Measurements from ENCODE around the gene GPR158.

The GPR158 gene

GRCh38 chr10:25536027-25536426 is 361.2 kb downstream of the GPR158 start:
- H3K14ac ChIP-seq (ENCODE audit: low read length), result no peak overlapping the region
- no peaks in the 10 kb centered on the region for H3K79me2 ChIP-seq (ENCODE audit: control insufficient read depth, insufficient read depth, low read length, poor library complexity)
- H3K79me1 ChIP-seq (ENCODE audit: low read length), result no peaks in the 10 kb centered on the region
- no peak overlapping the region for H3K4me3 ChIP-seq (ENCODE audit: low read depth, low read length)
- no peak overlapping the region for H2BK5ac ChIP-seq (ENCODE audit: low read depth, low read length, poor library complexity)
- no peak overlapping the region for H3K23ac ChIP-seq (ENCODE audit: low read length)
- no peak overlapping the region for H2BK12ac ChIP-seq (ENCODE audit: low read length)
- H3K9me3 ChIP-seq (ENCODE audit: insufficient read depth, low read depth, low read length), result no peaks in the 10 kb centered on the region
- H3K9ac ChIP-seq (ENCODE audit: low read length), result no peak overlapping the region
- no peak overlapping the region for H2BK120ac ChIP-seq (ENCODE audit: insufficient read depth, low read length, poor library complexity)
- no peak overlapping the region for H3K4ac ChIP-seq (ENCODE audit: low read depth, low read length)
- no peak overlapping the region for H3K18ac ChIP-seq (ENCODE audit: low read length)
- no peak overlapping the region for H4K12ac ChIP-seq (ENCODE audit: low read depth, low read length)
- no peak overlapping the region for H2AK5ac ChIP-seq (ENCODE audit: low read length)
- no peak overlapping the region for H3K4me2 ChIP-seq (ENCODE audit: low read length)
- no peaks in the 10 kb centered on the region for H3K36me3 ChIP-seq (ENCODE audit: control insufficient read depth in 1 of 2, insufficient read depth in 2 of 2, low read length in 2 of 2)
- H2AFZ ChIP-seq (ENCODE audit: insufficient read depth, low read length, poor library complexity), result no peak overlapping the region
- no peak for DNase-seq
- no peak overlapping the region for H4K8ac ChIP-seq (ENCODE audit: low read depth, low read length)
- H3K27me3 ChIP-seq (ENCODE audit: insufficient read depth, low read length), result no peaks in the 10 kb centered on the region
- H3K27ac ChIP-seq (ENCODE audit: low read depth, low read length), result no peak overlapping the region
- H3K4me1 ChIP-seq (ENCODE audit: control insufficient read depth in 1 of 2, insufficient read depth in 2 of 2, low read length in 2 of 2), result no peaks in the 10 kb centered on the region
- no peak overlapping the region for H4K91ac ChIP-seq (ENCODE audit: low read depth, low read length)

- Histone ChIP-seq H2BK120ac (ENCODE audit: insufficient read depth, low read length, poor library complexity) (no peak overlapping the region), H2AFZ (ENCODE audit: insufficient read depth, low read length, poor library complexity) (no peak overlapping the region), H2BK12ac (ENCODE audit: low read length) (no peak overlapping the region), H3K36me3 (ENCODE audit: control insufficient read depth in 1 of 2, insufficient read depth in 2 of 2, low read length in 2 of 2) (no peaks in the 10 kb centered on the region), H4K8ac (ENCODE audit: low read depth, low read length) (no peak overlapping the region), H3K27me3 (ENCODE audit: insufficient read depth, low read length) (no peaks in the 10 kb centered on the region), H3K4ac (ENCODE audit: low read depth, low read length) (no peak overlapping the region), H3K79me2 (ENCODE audit: control insufficient read depth, insufficient read depth, low read length, poor library complexity) (no peaks in the 10 kb centered on the region), H3K4me3 (ENCODE audit: low read depth, low read length) (no peak overlapping the region), H3K9ac (ENCODE audit: low read length) (no peak overlapping the region), H3K14ac (ENCODE audit: low read length) (no peak overlapping the region), H3K18ac (ENCODE audit: low read length) (no peak overlapping the region), H3K23ac (ENCODE audit: low read length) (no peak overlapping the region), H2BK5ac (ENCODE audit: low read depth, low read length, poor library complexity) (no peak overlapping the region), H3K4me1 (ENCODE audit: control insufficient read depth in 1 of 2, insufficient read depth in 2 of 2, low read length in 2 of 2) (no peaks in the 10 kb centered on the region), H3K27ac (ENCODE audit: low read depth, low read length) (no peak overlapping the region), H3K9me3 (ENCODE audit: insufficient read depth, low read depth, low read length) (no peaks in the 10 kb centered on the region), H2AK5ac (ENCODE audit: low read length) (no peak overlapping the region), H4K91ac (ENCODE audit: low read depth, low read length) (no peak overlapping the region), H3K79me1 (ENCODE audit: low read length) (no peaks in the 10 kb centered on the region), H3K4me2 (ENCODE audit: low read length) (no peak overlapping the region), H4K12ac (ENCODE audit: low read depth, low read length) (no peak overlapping the region)
- WGBS (ENCODE audit: extremely low coverage, insufficient coverage, insufficient read length), result no CpG with 5 or more reads among the region's 4 CpGs
- no peak for DNase-seq
Measured at GRCh38 chr10:25547382-25547781, 372.6 kb downstream of the GPR158 start.

- H4K8ac ChIP-seq (ENCODE audit: low read depth, low read length), result no peak overlapping the region
- H2BK12ac ChIP-seq (ENCODE audit: low read length), result no peak overlapping the region
- no peak overlapping the region for H2BK5ac ChIP-seq (ENCODE audit: low read depth, low read length, poor library complexity)
- no peaks in the 10 kb centered on the region for H3K36me3 ChIP-seq (ENCODE audit: control insufficient read depth in 1 of 2, insufficient read depth in 2 of 2, low read length in 2 of 2)
- H3K4ac ChIP-seq (ENCODE audit: low read depth, low read length), result no peak overlapping the region
- WGBS (ENCODE audit: extremely low coverage, insufficient coverage, insufficient read length), result no CpG with 5 or more reads among the region's 5 CpGs
- no peak overlapping the region for H3K14ac ChIP-seq (ENCODE audit: low read length)
- no peak overlapping the region for H2BK120ac ChIP-seq (ENCODE audit: insufficient read depth, low read length, poor library complexity)
- no peak overlapping the region for H3K18ac ChIP-seq (ENCODE audit: low read length)
- H3K27me3 ChIP-seq (ENCODE audit: insufficient read depth, low read length), result no peaks in the 10 kb centered on the region
- H3K79me1 ChIP-seq (ENCODE audit: low read length), result no peaks in the 10 kb centered on the region
- H3K4me2 ChIP-seq (ENCODE audit: low read length), result no peak overlapping the region
- H2AFZ ChIP-seq (ENCODE audit: insufficient read depth, low read length, poor library complexity), result no peak overlapping the region
- no peak for DNase-seq
- H3K4me3 ChIP-seq (ENCODE audit: low read depth, low read length), result no peak overlapping the region
- H3K4me1 ChIP-seq (ENCODE audit: control insufficient read depth in 1 of 2, insufficient read depth in 2 of 2, low read length in 2 of 2), result no peaks in the 10 kb centered on the region
- no peak overlapping the region for H3K27ac ChIP-seq (ENCODE audit: low read depth, low read length)
- no peak overlapping the region for H4K91ac ChIP-seq (ENCODE audit: low read depth, low read length)
- H2AK5ac ChIP-seq (ENCODE audit: low read length), result no peak overlapping the region
- H3K23ac ChIP-seq (ENCODE audit: low read length), result no peak overlapping the region
- no peak overlapping the region for H3K9ac ChIP-seq (ENCODE audit: low read length)
- no peak overlapping the region for H4K12ac ChIP-seq (ENCODE audit: low read depth, low read length)
- no peaks in the 10 kb centered on the region for H3K9me3 ChIP-seq (ENCODE audit: insufficient read depth, low read depth, low read length)
- no peaks in the 10 kb centered on the region for H3K79me2 ChIP-seq (ENCODE audit: control insufficient read depth, insufficient read depth, low read length, poor library complexity)
Measured at GRCh38 chr10:25552283-25552919, 377.6 kb downstream of the GPR158 start.

GRCh38 chr10:25555865-25556264 is 381.1 kb downstream of the GPR158 start:
- no peaks in the 10 kb centered on the region for H3K79me1 ChIP-seq (ENCODE audit: low read length)
- H3K4ac ChIP-seq (ENCODE audit: low read depth, low read length), result no peak overlapping the region
- H4K91ac ChIP-seq (ENCODE audit: low read depth, low read length), result no peak overlapping the region
- no peaks in the 10 kb centered on the region for H3K4me1 ChIP-seq (ENCODE audit: control insufficient read depth in 1 of 2, insufficient read depth in 2 of 2, low read length in 2 of 2)
- WGBS (ENCODE audit: extremely low coverage, insufficient coverage, insufficient read length), result no CpG with 5 or more reads among the region's 5 CpGs
- H4K12ac ChIP-seq (ENCODE audit: low read depth, low read length), result no peak overlapping the region
- no peaks in the 10 kb centered on the region for H3K79me2 ChIP-seq (ENCODE audit: control insufficient read depth, insufficient read depth, low read length, poor library complexity)
- no peak overlapping the region for H3K18ac ChIP-seq (ENCODE audit: low read length)
- H3K9me3 ChIP-seq (ENCODE audit: insufficient read depth, low read depth, low read length), result no peaks in the 10 kb centered on the region
- no peaks in the 10 kb centered on the region for H3K36me3 ChIP-seq (ENCODE audit: control insufficient read depth in 1 of 2, insufficient read depth in 2 of 2, low read length in 2 of 2)
- H3K27me3 ChIP-seq (ENCODE audit: insufficient read depth, low read length), result no peaks in the 10 kb centered on the region
- no peak overlapping the region for H2AK5ac ChIP-seq (ENCODE audit: low read length)
- H3K9ac ChIP-seq (ENCODE audit: low read length), result no peak overlapping the region
- H2BK12ac ChIP-seq (ENCODE audit: low read length), result no peak overlapping the region
- peak in 1 of 2 donors; percentile 52 for DNase-seq
- no peak overlapping the region for H2BK5ac ChIP-seq (ENCODE audit: low read depth, low read length, poor library complexity)
- H2BK120ac ChIP-seq (ENCODE audit: insufficient read depth, low read length, poor library complexity), result no peak overlapping the region
- no peak overlapping the region for H3K23ac ChIP-seq (ENCODE audit: low read length)
- H3K14ac ChIP-seq (ENCODE audit: low read length), result no peak overlapping the region
- H3K4me3 ChIP-seq (ENCODE audit: low read depth, low read length), result no peak overlapping the region
- H2AFZ ChIP-seq (ENCODE audit: insufficient read depth, low read length, poor library complexity), result no peak overlapping the region
- H4K8ac ChIP-seq (ENCODE audit: low read depth, low read length), result no peak overlapping the region
- H3K4me2 ChIP-seq (ENCODE audit: low read length), result no peak overlapping the region
- H3K27ac ChIP-seq (ENCODE audit: low read depth, low read length), result no peak overlapping the region

Measured in trophoblast cell (in vitro differentiated cells and primary cell).